MM.1S (cell line): ENCODE results near the gene KIAA1191.

ENCODE experiments used
- DNase-seq: peaks from one replicate; pipeline ENCODE4 v3.0.0-alpha.2; 2015
- H2AFZ ChIP-seq: fragments of 300-600 bp; sonication (generic); 2 replicates; pipeline ENCODE4 v1.6.0; 2016; ENCODE audit warnings: antibody characterized with exemption, low read length
- H3F3A ChIP-seq: fragments of 300-600 bp; sonication (generic); 2 replicates; pipeline ENCODE4 v1.6.1; 2016; ENCODE audit warnings: mild to moderate bottlenecking, antibody characterized with exemption, low read length, moderate library complexity, mixed read lengths; ENCODE audit not compliant: insufficient read depth
- H3K27ac ChIP-seq: fragments of 300-600 bp; sonication (generic); 2 replicates; pipeline ENCODE4 v1.5.1; 2016; ENCODE audit warnings: mild to moderate bottlenecking, low read length
- H3K27me3 ChIP-seq: fragments of 300-600 bp; sonication (generic); replicated peaks from 2 replicates; pipeline ENCODE4 v1.6.0; 2016; ENCODE audit warnings: low read length; ENCODE audit not compliant: insufficient read depth
- H3K36me3 ChIP-seq: fragments of 300-600 bp; sonication (generic); replicated peaks from 2 replicates; pipeline ENCODE4 v1.6.1; 2016; ENCODE audit warnings: mild to moderate bottlenecking, low read length, mixed read lengths; ENCODE audit not compliant: insufficient read depth
- H3K4me1 ChIP-seq: fragments of 300-600 bp; sonication (generic); 2 replicates; pipeline ENCODE4 v1.6.1; 2016; ENCODE audit warnings: low read length, mixed read lengths
- H3K4me2 ChIP-seq: fragments of 300-600 bp; sonication (generic); 2 replicates; pipeline ENCODE4 v1.6.0; 2016; ENCODE audit warnings: low read depth, low read length
- H3K4me3 ChIP-seq: fragments of 300-600 bp; sonication (generic); 2 replicates; pipeline ENCODE4 v1.5.1; 2016; ENCODE audit warnings: low read length, mixed read lengths
- H3K79me2 ChIP-seq: fragments of 300-600 bp; sonication (generic); 2 replicates; pipeline ENCODE4 v1.6.1; 2016; ENCODE audit warnings: mixed run types, low read length, mixed read lengths
- H3K9ac ChIP-seq: fragments of 300-600 bp; sonication (generic); 2 replicates; pipeline ENCODE4 v1.6.1; 2016; ENCODE audit warnings: low read length, mixed read lengths
- H3K9me2 ChIP-seq: fragments of 300-600 bp; sonication (generic); replicated peaks from 2 replicates; pipeline ENCODE4 v1.6.1; 2016; ENCODE audit warnings: mild to moderate bottlenecking, low read length, mixed read lengths; ENCODE audit not compliant: insufficient read depth
- H3K9me3 ChIP-seq: fragments of 300-600 bp; sonication (generic); replicated peaks from 2 replicates; pipeline ENCODE4 v1.6.1; 2016; ENCODE audit warnings: mild to moderate bottlenecking, low read length, mixed read lengths; ENCODE audit not compliant: insufficient read depth
- H4K20me1 ChIP-seq: fragments of 300-600 bp; sonication (generic); 2 replicates; pipeline ENCODE4 v1.6.1; 2016; ENCODE audit warnings: mild to moderate bottlenecking, low read length, moderate library complexity, mixed read lengths; ENCODE audit not compliant: insufficient read depth
- CTCF ChIP-seq: fragments of 300-600 bp; sonication (generic); IDR thresholded peaks from 2 replicates; pipeline ENCODE4 v1.5.1; 2016; ENCODE audit warnings: antibody characterized with exemption, low read length, mixed read lengths
- EZH2 ChIP-seq: fragments of 300-600 bp; sonication (generic); optimal IDR thresholded peaks from 2 replicates; pipeline ENCODE3; 2017; ENCODE audit warnings: low read depth, mild to moderate bottlenecking, antibody characterized with exemption, low read length, mixed read lengths
- EZH2phosphoT487 ChIP-seq: fragments of 300-600 bp; sonication (generic); IDR thresholded peaks from 2 replicates; pipeline ENCODE4 v1.6.1; 2018; ENCODE audit warnings: antibody characterized with exemption, low read length

Gene KIAA1191

GRCh38 chr5:176371621-176372539 lies 10.3 kb upstream of the KIAA1191 start:
- Histone ChIP-seq H3K4me1 (no peaks in the 10 kb centered on the region), H3K9me3 (no peaks in the 10 kb centered on the region), H3K4me3 (no peak overlapping the region), H3K4me2 (no peak overlapping the region), H3F3A (no peaks in the 10 kb centered on the region), H3K27me3 (peaks cover 13% of the 10 kb centered on the region; the same call in 1 of the 2 replicates), H3K9me2 (no peaks in the 10 kb centered on the region), H3K79me2 (no peaks in the 10 kb centered on the region), H3K27ac (no peak overlapping the region), H3K36me3 (no peaks in the 10 kb centered on the region), H2AFZ (no peak overlapping the region), H3K9ac (no peak overlapping the region), H4K20me1 (no peaks in the 10 kb centered on the region)
- DNase-seq, result no peak
- TF ChIP-seq EZH2 (no peak), CTCF (no peak), EZH2phosphoT487 (no peak)

- Histone ChIP-seq H3K4me3 (no peak overlapping the region), H3K27me3 (peaks cover 27% of the 10 kb centered on the region), H2AFZ (no peak overlapping the region), H3K27ac (no peak overlapping the region), H3K79me2 (no peaks in the 10 kb centered on the region), H3K36me3 (no peaks in the 10 kb centered on the region), H4K20me1 (no peaks in the 10 kb centered on the region), H3K9me2 (no peaks in the 10 kb centered on the region), H3K4me2 (no peak overlapping the region), H3K9me3 (no peaks in the 10 kb centered on the region), H3K4me1 (no peaks in the 10 kb centered on the region), H3F3A (no peaks in the 10 kb centered on the region), H3K9ac (no peak overlapping the region)
- DNase-seq, result no peak
- TF ChIP-seq CTCF (no peak), EZH2phosphoT487 (no peak), EZH2 (no peak)
Measured at GRCh38 chr5:176369934-176370711, 8.6 kb upstream of the KIAA1191 start.

- H3K27ac ChIP-seq, result no peak overlapping the region
- H3K4me3 ChIP-seq, result no peak overlapping the region
- no peaks in the 10 kb centered on the region for H3K9me2 ChIP-seq
- TF ChIP-seq EZH2 (no peak), CTCF (no peak), EZH2phosphoT487 (no peak)
- no peak overlapping the region for H2AFZ ChIP-seq
- H3K4me1 ChIP-seq, result no peaks in the 10 kb centered on the region
- no peak overlapping the region for H3K9ac ChIP-seq
- DNase-seq, result no peak
- H3F3A ChIP-seq, result no peaks in the 10 kb centered on the region
- no peaks in the 10 kb centered on the region for H3K79me2 ChIP-seq
- no peak overlapping the region for H3K4me2 ChIP-seq
- H3K36me3 ChIP-seq, result no peaks in the 10 kb centered on the region
- peaks cover 32% of the 10 kb centered on the region for H3K27me3 ChIP-seq
- H3K9me3 ChIP-seq, result no peaks in the 10 kb centered on the region
- H4K20me1 ChIP-seq, result no peaks in the 10 kb centered on the region
Measured at GRCh38 chr5:176368726-176369125, 7.2 kb upstream of the KIAA1191 start.
